Activated CD8-positive, alpha-beta memory T cell treated with anti-CD3 and anti-CD28 coated beads for 1 hour (primary cell): ENCODE results near the gene MLX.
"Not testable (repeated sequence)": the region's sequence is repeated elsewhere in the genome, so short reads cannot be mapped to it uniquely, and the experiment has no call there.

Experiments used
- DNase-seq, 2 donors: peaks; one replicate each; pipeline ENCODE4 v3.0.0-alpha.2; 2020; ENCODE audit warnings: low read depth in 1 of 2; ENCODE audit errors: extremely low read depth in 1 of 2

MLX gene

DNA sequence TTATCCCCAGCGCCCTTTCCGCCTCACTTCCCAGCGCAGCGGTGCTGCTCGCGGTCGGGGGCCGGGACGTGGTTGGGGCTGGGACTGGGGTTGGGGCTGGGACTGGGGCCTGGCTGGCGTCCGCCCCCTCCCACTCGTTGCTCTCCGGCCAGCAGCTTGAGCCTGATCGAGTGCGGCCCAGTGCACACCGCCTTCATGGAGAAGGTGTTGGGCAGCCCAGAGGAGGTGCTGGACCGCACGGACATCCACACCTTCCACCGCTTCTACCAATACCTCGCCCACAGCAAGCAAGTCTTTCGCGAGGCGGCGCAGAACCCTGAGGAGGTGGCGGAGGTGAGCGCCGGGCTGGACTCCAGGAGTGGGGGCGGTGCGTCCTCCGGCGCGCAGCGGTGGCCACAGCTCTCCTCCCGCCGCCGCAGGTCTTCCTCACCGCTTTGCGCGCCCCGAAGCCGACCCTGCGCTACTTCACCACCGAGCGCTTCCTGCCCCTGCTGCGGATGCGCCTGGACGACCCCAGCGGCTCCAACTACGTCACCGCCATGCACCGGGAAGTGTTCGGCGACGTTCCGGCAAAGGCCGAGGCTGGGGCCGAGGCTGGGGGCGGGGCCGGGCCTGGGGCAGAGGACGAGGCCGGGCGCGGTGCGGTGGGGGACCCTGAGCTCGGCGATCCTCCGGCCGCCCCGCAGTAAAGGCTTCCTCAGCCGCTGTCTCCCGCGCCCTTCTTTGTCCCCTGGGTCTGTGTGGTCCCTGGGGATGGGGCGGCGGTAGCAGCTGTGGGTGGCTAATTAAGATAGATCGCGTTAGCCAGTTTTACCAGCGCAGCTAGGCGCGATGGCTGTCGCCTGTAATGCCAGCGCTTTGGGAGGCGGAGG is 12.4 kb upstream of the MLX start:
- DNase-seq: peak; percentile 42 to 62

DNA sequence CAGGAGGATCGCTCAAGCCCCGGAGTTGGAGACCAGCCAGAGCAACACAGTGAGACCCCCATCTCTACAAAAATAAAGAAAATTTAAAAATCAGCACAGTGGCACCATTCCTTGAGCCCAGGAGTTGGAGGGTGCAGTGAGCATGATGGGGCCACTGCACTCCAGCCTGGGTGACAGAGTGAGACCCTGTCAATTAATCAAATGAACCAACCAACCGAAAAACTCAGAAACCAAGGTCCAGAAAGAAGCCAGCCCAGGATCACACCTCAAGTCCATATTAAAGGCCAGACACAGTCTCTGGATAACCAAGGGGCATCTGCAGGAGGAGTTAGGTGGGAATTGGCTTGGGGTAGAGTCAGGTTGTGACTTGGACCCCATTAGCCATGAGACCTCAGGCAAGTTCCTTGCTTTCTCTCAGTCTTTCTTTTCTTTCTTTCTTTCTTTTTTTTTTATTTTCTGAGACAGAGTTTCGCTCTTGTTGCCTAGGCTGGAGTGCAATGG is 11.7 kb upstream of the MLX start:
- no peak for DNase-seq

DNA sequence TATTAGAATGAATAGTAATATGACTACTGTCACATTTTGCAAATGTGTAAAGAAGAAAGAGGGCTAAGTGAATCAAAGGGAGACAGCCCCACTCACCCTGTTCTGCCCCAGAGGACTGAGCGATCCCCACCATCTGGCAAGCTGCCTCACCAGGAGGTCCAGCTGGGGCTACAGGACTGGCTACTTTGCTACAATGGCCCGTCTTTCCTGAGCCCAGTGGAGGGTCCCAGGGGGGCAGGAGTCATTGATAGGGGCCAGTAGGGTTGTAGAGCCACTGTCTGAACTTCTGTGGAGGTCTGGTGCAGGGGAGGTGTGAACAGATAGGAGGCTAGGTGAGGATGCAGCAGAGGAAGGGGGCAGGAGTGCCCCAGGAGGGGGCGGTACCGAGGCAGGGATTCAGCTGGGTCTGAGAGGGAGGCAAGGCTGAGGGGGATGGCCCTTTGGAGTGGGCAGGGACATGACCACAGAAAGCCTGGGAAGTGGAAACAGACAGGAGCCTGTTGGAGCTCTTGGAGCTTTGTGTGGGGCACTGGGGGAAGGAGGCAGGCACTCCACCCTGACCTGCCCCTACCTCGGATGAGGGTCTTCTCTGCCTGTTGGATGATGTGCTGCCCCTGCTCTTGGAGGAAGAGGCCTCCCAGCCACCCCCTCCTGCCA is 10.8 kb upstream of the MLX start:
- DNase-seq: not testable (repeated sequence)

DNA sequence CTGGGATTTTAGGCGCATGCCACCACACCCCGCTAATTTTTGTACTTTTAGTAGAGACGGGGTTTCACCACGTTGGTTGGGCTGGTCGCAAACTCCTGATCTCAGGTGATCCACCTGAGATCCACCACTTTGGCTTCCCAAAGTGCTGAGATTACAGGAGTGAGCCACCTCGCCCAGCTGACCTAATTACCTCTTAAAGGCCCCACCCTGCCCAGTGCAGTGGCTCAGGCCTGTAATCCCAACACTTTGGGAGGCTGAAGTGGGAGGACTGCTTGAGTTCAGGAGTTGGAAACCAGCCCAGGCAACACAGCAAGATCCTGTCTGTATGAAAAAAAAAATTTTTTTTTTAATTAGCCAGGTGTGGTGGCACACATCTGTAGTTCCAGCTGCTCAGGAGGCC is 7.8 kb upstream of the MLX start:
- DNase-seq: no peak

DNA sequence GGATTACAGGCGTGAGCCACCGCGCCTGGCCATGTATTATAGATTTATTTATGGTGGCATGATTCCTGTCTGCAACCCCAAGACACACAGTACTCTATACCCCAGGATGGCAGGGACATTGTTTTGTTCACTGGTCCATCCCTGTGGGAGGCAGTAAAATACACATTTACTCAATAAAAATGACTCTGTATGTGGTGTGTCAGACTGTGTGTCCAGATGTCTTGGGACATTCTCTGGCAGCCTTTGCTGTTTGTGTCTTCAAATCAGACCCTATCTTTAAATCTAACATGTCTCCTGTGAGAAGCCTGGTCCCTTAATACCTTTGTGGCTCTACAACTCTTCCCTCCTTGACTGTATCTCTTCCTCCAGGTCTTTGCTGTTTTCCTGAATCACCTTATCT is 6.7 kb upstream of the MLX start:
- no peak for DNase-seq

DNA sequence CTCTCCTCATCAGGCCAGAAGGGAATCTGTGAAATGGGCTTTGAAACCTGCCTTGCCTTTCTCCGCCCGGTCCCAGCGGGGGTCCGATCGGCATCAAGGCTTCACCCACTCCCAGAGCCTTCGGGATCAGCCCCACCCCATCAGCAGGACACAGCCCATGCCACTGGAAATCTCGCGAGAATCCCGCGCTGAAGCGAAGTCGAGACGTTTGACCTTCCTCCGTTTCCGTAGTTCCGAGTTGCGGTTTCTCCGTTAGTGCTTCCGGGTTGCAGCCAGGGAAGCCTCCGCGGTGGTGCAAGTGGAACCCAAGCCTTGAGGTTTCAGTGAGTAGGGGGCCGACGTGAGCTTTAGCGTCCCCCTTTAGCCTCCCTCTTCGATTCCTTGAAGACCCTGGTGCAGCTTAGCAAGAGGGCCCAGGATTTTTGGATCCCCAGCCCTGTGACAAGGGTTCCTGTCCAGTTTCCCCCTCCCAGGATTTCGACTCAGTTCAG is 5.0 kb upstream of the MLX start, which contains the start of gene COASY:
Gene COASY, plus strand, starts transcription at position 252 of the 491 bp plus-strand sequence. CDS start 475 bp downstream, outside the sequence.
- peak; percentile 81 for DNase-seq

DNA sequence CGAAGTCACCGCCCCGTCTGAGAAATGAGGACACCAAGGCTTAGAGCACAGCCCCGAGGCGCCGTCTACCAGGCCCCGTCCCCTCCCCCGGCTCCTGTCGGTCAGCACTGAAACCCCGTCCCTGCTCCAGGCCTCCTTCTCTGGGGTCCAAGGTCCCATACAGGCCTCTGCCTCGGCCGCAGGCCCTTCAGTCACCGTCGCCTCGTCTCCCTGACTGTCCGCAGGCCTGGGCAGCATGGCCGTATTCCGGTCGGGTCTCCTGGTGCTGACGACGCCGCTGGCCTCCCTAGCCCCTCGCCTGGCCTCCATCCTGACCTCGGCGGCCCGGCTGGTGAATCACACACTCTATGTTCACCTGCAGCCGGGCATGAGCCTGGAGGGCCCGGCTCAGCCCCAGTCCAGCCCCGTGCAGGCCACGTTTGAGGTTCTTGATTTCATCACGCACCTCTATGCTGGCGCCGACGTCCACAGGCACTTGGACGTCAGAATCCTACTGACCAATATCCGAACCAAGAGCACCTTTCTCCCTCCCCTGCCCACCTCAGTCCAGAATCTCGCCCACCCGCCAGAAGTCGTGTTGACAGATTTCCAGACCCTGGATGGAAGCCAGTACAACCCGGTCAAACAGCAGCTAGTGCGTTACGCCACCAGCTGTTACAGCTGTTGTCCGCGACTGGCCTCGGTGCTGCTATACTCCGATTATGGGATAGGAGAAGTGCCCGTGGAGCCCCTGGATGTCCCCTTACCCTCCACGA is 4.3 kb upstream of the MLX start:
- DNase-seq: no peak

DNA sequence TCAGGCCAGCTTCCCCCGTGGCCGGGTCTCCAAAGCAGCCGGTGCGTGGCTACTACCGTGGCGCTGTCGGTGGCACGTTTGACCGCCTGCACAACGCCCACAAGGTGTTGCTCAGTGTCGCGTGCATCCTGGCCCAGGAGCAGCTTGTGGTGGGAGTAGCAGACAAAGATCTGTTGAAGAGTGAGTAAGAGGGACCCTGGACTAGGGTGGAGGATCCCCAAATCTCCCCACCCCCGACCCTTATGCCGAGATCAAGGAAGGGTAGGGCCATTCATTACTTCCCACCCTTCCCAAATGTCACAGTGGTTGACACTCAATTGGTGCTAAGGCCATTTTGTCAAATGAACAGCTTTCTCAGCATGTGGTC is 3.8 kb upstream of the MLX start:
- DNase-seq: no peak

DNA sequence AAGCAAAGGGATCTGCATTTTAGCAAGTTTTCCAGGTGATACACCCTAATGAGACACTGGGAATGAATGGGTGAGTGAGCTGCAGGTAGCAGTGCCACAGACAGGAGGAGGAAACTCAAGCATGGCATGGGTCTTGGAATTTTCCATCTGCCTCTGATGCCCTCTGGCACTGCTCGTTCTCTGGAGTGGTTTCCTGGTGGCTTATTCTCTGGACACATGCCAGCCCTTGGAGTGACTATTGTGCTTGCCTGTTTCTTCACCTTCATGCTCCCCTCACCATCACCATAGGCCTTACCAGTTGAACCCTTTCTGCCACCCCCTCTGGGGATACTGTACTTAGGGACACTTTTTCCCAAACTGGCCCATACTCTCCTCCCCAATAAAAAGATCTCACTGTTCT is 3.4 kb upstream of the MLX start:
- DNase-seq: no peak

DNA sequence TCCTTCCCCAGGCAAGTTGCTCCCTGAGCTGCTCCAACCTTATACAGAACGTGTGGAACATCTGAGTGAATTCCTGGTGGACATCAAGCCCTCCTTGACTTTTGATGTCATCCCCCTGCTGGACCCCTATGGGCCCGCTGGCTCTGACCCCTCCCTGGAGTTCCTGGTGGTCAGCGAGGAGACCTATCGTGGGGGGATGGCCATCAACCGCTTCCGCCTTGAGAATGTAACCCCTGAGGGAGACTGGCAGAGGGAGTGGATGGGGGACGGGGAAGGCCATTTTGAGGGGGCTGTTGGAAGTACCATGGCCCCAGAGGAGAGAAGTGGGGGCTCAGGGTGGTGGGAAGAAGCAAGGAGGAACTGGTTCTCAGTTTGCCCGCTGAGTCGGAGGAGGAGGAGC is 3.0 kb upstream of the MLX start:
- no peak for DNase-seq

DNA sequence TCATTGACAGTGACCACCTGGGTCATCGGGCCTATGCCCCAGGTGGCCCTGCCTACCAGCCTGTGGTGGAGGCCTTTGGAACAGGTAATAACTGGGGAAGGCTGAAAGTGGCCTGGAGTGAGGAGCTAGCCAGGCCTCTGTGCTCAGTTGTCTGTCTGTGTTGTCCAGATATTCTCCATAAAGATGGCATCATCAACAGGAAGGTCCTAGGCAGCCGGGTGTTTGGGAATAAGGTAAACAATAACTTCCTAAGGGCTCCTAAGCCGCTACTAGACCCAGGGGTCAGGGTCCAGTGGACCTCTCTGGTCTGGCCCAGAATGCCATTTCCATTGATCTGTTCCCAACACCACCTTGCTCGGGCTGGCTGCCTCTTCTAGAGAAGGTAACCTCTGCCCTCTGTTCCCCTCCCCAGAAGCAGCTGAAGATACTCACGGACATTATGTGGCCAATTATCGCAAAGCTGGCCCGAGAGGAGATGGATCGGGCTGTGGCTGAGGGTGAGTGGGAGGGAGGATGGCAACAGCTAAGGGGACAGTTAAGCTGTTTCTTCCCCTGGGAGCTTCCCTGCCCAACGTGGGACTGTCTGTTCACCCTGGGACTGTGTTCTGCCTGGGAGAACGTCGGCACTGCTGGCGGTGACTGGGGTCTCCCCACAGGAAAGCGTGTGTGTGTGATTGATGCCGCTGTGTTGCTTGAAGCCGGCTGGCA is 1.9 kb upstream of the MLX start:
- no peak for DNase-seq

DNA sequence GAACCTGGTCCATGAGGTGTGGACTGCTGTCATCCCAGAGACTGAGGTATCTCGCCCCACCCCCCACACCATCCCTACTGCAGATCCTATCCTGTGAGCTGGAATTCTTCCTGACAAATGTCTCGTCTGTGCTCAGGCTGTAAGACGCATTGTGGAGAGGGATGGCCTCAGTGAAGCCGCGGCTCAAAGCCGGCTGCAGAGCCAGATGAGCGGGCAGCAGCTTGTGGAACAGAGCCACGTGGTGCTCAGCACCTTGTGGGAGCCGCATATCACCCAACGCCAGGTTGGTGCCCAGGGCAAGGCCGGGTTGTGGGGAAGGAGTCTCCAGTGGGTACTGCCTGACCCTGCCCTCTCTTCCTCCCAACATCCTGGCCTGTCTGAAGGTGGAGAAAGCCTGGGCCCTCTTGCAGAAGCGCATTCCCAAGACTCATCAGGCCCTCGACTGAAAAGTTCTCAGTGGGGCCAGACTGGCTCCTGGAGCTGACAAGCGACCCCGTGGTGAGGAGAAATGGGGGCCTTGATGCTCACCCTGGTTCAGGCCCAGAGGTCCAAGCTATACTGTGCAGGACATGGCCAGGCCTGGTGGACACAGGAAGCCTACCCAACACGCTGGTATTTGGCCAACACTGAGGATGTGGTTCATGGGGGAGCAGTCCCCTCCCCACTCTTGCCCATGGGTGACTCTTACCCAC is 1.2 kb upstream of the MLX start:
- DNase-seq: no peak

DNA sequence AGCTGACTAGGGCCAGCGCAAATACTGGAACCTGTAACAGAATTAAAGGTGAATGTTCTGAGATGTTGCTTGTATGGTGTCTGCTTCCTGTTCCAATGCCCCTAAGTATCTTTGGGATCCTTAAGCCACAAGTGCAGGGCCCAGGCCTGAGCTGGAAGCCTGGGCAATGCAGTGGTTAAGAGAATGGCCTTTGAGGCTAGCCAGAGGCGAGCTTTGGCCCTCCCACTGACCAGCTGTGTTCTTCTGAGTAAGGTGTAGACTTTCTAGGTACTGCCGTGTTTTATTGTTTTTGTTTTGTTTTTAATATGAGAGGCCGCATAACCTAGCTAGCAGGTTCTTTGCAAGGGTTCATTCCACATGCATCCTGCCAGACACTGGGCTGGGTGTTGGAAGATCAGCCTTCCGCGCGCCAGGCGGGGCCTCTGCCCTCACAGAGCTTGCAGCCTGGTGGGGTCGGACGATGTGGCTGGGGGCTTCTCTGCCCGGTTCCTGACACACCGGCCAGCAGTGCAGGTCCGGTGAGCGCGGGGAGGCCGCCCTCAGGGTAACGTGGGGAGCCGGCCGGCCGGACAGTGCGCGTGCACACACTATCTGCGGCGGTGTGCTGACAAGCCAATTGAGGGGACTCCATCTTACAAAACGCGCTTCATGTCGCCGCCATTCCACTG is 551 bp upstream of the MLX start:
- no peak for DNase-seq

DNA sequence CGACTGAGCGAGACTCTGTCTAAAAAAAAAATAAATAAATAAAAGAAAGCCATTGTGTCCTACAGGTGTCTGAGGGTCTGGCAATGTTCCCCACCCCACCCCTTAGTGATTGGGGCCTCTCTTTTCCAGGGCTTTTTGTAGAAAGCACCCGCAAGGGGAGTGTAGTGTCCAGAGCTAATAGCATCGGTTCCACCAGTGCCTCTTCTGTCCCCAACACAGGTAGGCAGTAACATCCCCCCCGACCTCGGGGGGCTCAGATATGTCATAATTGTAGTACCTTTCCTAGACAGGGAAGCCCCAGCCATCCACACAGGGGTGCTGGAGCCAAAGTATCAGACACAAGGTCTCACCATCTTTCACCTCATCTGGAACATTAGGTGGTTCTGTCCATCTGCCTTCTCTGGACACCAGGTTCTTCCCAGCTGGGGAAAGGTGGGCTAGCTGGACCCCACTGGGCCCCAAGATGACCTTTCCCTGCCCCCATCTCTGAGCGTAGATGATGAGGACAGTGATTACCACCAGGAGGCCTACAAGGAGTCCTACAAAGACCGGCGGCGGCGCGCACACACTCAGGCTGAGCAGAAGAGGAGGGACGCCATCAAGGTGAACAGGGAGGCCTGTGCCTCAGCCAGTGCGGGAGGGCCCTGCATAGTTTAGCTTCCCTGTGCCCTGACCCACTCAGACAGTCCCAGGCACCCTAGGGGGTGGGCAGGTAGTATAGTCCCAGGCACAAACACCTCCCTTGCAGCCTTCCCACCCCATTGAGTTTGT is 1.6 kb downstream of the MLX start:
- no peak for DNase-seq

DNA sequence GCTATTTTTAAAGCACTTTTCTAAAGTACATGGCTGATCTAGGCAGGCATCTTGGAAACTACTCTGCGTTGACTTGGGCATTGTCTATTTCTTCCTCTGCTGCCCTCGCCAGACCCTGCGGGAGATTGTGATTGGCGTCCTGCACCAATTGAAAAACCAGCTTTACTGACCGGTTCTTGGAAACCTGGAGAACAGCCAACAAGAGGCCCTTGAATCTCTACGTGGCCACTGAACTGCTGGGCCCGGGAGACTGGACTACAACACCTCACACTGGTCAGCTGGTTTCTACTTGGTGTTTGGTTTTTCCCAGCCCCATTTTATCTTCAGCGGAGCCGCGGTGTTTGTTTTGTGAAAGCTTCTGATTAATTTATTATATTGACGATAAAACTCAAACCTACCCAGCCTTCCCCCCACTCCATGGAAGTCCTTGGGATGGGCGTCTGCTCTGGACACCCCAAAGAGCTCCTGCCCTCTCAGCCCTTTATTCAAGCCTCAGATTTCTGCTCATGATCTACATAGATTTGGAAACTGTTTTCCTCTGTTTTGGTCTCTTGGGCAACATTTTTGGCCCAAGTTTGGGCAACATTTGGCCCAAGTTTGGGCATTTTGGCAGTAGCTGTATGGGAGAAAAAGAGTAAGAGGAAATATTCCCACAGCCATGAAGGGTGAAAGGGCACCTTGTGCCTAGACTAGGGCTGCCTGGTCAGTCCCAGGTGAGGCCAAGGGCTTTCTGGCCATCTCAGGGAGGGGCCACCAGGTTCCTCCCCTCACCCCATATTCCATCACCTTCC is 4.7 kb downstream of the MLX start:
- DNase-seq: no peak

DNA sequence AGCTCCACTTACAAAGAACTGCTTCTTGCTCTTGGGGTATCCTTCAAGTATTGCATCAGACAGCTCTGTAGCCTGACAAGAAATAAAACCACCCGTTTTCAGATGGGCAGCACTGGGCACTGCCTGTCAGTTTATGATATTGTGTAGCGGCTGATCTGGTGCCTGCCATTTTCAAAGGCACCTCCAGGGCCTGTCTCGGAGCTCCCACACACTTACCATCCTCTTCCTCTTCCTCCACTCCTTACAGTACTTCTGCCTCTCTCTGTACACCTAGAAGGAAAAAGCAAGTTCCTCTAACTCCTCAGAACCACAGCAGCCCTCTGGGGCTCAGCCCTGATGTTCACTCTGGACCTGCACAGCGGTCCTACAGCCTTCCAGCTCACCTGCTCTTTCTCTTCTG is 6.2 kb downstream of the MLX start:
- no peak for DNase-seq

DNA sequence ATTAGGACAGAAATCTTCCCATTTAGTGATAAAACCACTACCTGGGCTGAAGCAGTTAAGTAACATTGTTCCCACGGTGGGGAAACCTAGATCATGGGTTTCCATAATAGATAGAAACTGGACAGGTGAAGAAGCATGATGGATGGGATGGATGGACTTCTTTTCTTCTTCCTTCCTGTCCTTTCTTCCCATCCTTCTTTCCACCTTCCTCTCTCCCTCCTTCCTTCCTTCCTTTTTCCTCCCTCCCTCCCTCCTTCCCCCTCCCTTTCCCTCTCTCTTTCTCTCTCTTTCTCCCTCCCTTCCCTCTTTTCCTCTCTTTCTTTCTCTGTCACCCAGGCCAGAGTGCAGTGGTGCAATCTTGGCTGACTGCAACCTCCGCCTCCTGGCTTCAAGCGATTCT is 7.6 kb downstream of the MLX start:
- no peak for DNase-seq

DNA sequence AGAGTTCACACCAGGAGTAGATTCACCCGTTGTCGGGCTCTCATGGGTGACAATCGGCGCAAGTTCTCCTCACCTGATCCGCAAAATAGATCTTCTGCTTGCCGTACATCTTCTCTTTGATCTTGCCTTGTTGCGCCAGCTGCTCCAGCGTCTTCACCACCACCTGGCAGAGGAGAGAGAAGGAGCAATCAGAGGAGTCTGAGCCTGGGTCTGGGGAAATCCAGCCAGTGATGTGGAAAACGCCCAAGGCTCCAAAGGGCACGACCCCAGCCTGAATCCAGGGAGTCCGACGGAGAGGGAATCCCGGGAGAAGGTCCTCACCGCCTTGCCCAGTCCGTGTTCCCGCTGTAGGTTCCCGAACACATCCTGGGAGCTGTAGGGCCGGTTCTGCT is 10.2 kb downstream of the MLX start:
- no peak for DNase-seq
